ENCODE measurements around the gene CUX1. TPM values are rescaled to one million over a fixed set of nuclear protein-coding genes. Genes with fewer than 3 reads are reported as not detected.
A peak's percentile ranks its signal among the peaks of the same experiment; 100 is the strongest.

CUX1 gene
- total RNA-seq, 1 experiment from 2014 or later, result 47.6 TPM

- peaks cover 20% of the 10 kb centered on the region for H3K4me1 Mint-ChIP-seq (ENCODE audit: insufficient read depth, unreplicated experiment)
- no peaks in the 10 kb centered on the region for H3K9me3 Mint-ChIP-seq (ENCODE audit: unreplicated experiment)
- POLR2A ChIA-PET, result interaction anchor here (0.7 to 1.1 kb wide), 6 partner anchors 23 to 310 kb away, joined by 3 to 6 read pairs (median 4); no protein-coding TSS in a partner anchor
- intact Hi-C loops (cut with micrococcal nuclease), result loop anchor here (1.0 to 2.0 kb wide), 6 partner anchors 68 to 422 kb away; no protein-coding TSS in a partner anchor
- TF ChIP-seq CTCF (IDR thresholded peaks at IDR 0.05; ENCODE audit: unreplicated experiment), result peak; percentile 62
- no TSS peak for BruUV-seq (replicated peaks)
- H3K36me3 Mint-ChIP-seq (ENCODE audit: insufficient read depth, unreplicated experiment), result no peaks in the 10 kb centered on the region
- H3K4me3 Mint-ChIP-seq (ENCODE audit: unreplicated experiment), result peak overlapping the region; percentile 78
- CTCF ChIA-PET, result interaction anchor here (0.7 to 1.6 kb wide), 10 partner anchors 9 to 304 kb away, joined by 3 to 4 read pairs (median 4); no protein-coding TSS in a partner anchor
- DNase-seq (ENCODE audit: unreplicated experiment), result peak; percentile 56
- H3K27me3 Mint-ChIP-seq (ENCODE audit: insufficient read depth, unreplicated experiment), result no peaks in the 10 kb centered on the region
- H3K27ac Mint-ChIP-seq (ENCODE audit: low read depth, unreplicated experiment), result no peak overlapping the region
These were observed 2.2 kb upstream of the CUX1 start for GRCh38 chr7:101814991-101815825.

GRCh38 chr7:101815826-101816594 is 1.4 kb upstream of the CUX1 start:
- intact Hi-C loops (cut with micrococcal nuclease), result loop anchor here (1.0 to 2.0 kb wide), 5 partner anchors 67 to 421 kb away; no protein-coding TSS in a partner anchor
- ChIA-PET POLR2A (interaction anchor here (0.6 kb wide), 1 partner anchor 146 kb away, joined by 3 read pairs; no protein-coding TSS in a partner anchor), CTCF (interaction anchor here (0.6 to 0.7 kb wide), 2 partner anchors 256 to 429 kb away, joined by 3 to 4 read pairs; no protein-coding TSS in a partner anchor)
- Mint-ChIP-seq H3K4me1 (ENCODE audit: insufficient read depth, unreplicated experiment) (peaks cover 21% of the 10 kb centered on the region), H3K27ac (ENCODE audit: low read depth, unreplicated experiment) (no peak overlapping the region), H3K4me3 (ENCODE audit: unreplicated experiment) (peak overlapping the region; percentile 78), H3K27me3 (ENCODE audit: insufficient read depth, unreplicated experiment) (no peaks in the 10 kb centered on the region), H3K36me3 (ENCODE audit: insufficient read depth, unreplicated experiment) (no peaks in the 10 kb centered on the region), H3K9me3 (ENCODE audit: unreplicated experiment) (no peaks in the 10 kb centered on the region)
- no peak for TF ChIP-seq CTCF (IDR thresholded peaks at IDR 0.05; ENCODE audit: unreplicated experiment)
- DNase-seq (ENCODE audit: unreplicated experiment), result peak; percentile 79
- BruUV-seq (replicated peaks), result no TSS peak

GRCh38 chr7:101816595-101817470 is 593 bp upstream of the CUX1 start:
- Mint-ChIP-seq H3K9me3 (ENCODE audit: unreplicated experiment) (no peaks in the 10 kb centered on the region), H3K36me3 (ENCODE audit: insufficient read depth, unreplicated experiment) (no peaks in the 10 kb centered on the region), H3K4me1 (ENCODE audit: insufficient read depth, unreplicated experiment) (peaks cover 21% of the 10 kb centered on the region), H3K27me3 (ENCODE audit: insufficient read depth, unreplicated experiment) (no peaks in the 10 kb centered on the region), H3K4me3 (ENCODE audit: unreplicated experiment) (peak overlapping the region; percentile 78), H3K27ac (ENCODE audit: low read depth, unreplicated experiment) (no peak overlapping the region)
- CTCF ChIA-PET, result interaction anchor here (1.0 to 1.2 kb wide), 2 partner anchors 99 to 211 kb away, joined by 4 to 5 read pairs; no protein-coding TSS in a partner anchor
- POLR2A ChIA-PET, result interaction anchor here (1.3 kb wide), 1 partner anchor 336 kb away, joined by 4 read pairs; no protein-coding TSS in a partner anchor
- peak; percentile 45 for DNase-seq (ENCODE audit: unreplicated experiment)
- BruUV-seq (replicated peaks), result no TSS peak
- TF ChIP-seq CTCF (IDR thresholded peaks at IDR 0.05; ENCODE audit: unreplicated experiment), result no peak
- intact Hi-C loops (cut with micrococcal nuclease), result no loop called here
